Psoas muscle (tissue), 8 donors: ENCODE measurements around the gene SNRNP27. TPM values are rescaled to one million over a fixed set of nuclear protein-coding genes. Genes with fewer than 3 reads are reported as not detected.

Source experiments
- ATAC-seq, 4 donors: fragments of 200-7000 bp; cut with Tn5 transposase; one replicate each; pipeline ENCODE4 v1.9.1; 2020; ENCODE audit warnings: moderate library complexity in 3 of 4, mild to moderate bottlenecking in 2 of 4
- DNase-seq, 2 donors: peaks; one replicate each; pipeline ENCODE4 v3.0.0-alpha.2; 2020
- H3K27ac ChIP-seq: fragments of 200-600 bp; one replicate; pipeline ENCODE4 v1.8.0; 2022
- H3K27me3 ChIP-seq, 3 donors: fragments of 200-600 bp in 1 of 3; one replicate each; pipeline versions ENCODE4 v1.6.1 to v1.8.0; 2013 to 2022; ENCODE audit warnings: low read length in 2 of 3, mild to moderate bottlenecking in 2 of 3, moderate library complexity in 1 of 3; ENCODE audit not compliant: insufficient read depth in 3 of 3
- H3K36me3 ChIP-seq, 2 donors: fragments of 200-600 bp in 1 of 2; one replicate each; pipeline versions ENCODE4 v1.6.1 to v1.8.0; 2013 to 2022; ENCODE audit warnings: low read depth in 1 of 2, mild to moderate bottlenecking in 1 of 2, moderate library complexity in 1 of 2; ENCODE audit not compliant: insufficient read depth in 1 of 2
- H3K4me1 ChIP-seq: fragments of 200-600 bp; one replicate; pipeline ENCODE4 v1.8.0; 2022
- H3K4me3 ChIP-seq: fragments of 200-600 bp; one replicate; pipeline ENCODE4 v1.8.0; 2022; ENCODE audit warnings: mild to moderate bottlenecking
- H3K9me3 ChIP-seq: fragments of 200-600 bp; one replicate; pipeline ENCODE4 v1.8.0; 2022
- CTCF ChIP-seq: fragments of 200-600 bp; IDR thresholded peaks from one replicate; pipeline ENCODE4 v1.8.0; 2022; ENCODE audit warnings: antibody characterized with exemption
- WGBS, 3 donors: extraction: QIAGEN DNeasy Blood & Tissue Kit; methylation state at CpG; one replicate each; pipeline versions ENCODE4 v1.1.6 to v1.1.7; 2013; 5-methylcytosine and 5-hydroxymethylcytosine counted together
- intact Hi-C, 2 donors: fragments of 100-400 bp; cut with DNase I; formaldehyde crosslinking; loops; one replicate each; pipeline versions ENCODE4 v1.11.0 to v1.14.2; 2022
- polyA plus RNA-seq, 3 donors: library from polyadenylated mRNA; stranded (reverse); fragments of 200-250 nt; gene quantifications; one replicate each; pipeline ENCODE4 v1.2.3, GENCODE V29; 2013
- total RNA-seq, 4 donors: library from RNA; stranded (reverse); fragmentation: NEBNext Ultra II Directional in 2 of 4; extraction: Animal tissue kit (Norgen Biotek cat#: 25700) in 2 of 4; gene quantifications; one replicate each; pipeline versions ENCODE4 v1.2.1 to v1.2.4, GENCODE V29; 2021 to 2023
- donor health status: healthy with polysubstance abuse.
- donor health status: DM: no; HTN: no; CAD: no; lungs with moderate emphysema.
- donor health status: Bipolar disorder and iron deficiency.
- donor health status: healthy.
- donor health status: DM: yes; HTN: yes; CAD: no.
- donor health status: DM: no; HTN: no; CAD: no.
- donor health status: DM: no; HTN: no; CAD: no.
- donor health status: DM: yes; HTN: yes; CAD: no.

SNRNP27 gene
- total and polyA plus RNA-seq, 7 donors = 75.9 to 215 (median 83.3) TPM

GRCh38 chr2:69945941-69946340 is 52.2 kb downstream of the SNRNP27 start:
- peaks cover 0 to 2% (median 0%) of the 10 kb centered on the region in 3 donors for H3K27me3 ChIP-seq
- intact Hi-C loops = no loop called here
- H3K27ac ChIP-seq = no peak overlapping the region
- no peak for ATAC-seq
- 81 to 89% (median 86%) methylated on average over 8 of the region's 8 CpGs for WGBS, 3 donors
- no peaks in the 10 kb centered on the region for H3K4me1 ChIP-seq
- no peak overlapping the region for H3K4me3 ChIP-seq
- TF ChIP-seq CTCF = no peak
- peaks cover 0 to 28% of the 10 kb centered on the region in 2 donors for H3K36me3 ChIP-seq
- H3K9me3 ChIP-seq = no peaks in the 10 kb centered on the region
- no peak for DNase-seq

- no peak for DNase-seq
- Histone ChIP-seq H3K27ac (no peak overlapping the region), H3K4me3 (no peak overlapping the region), H3K9me3 (no peaks in the 10 kb centered on the region), H3K36me3 (peaks cover 0 to 22% of the 10 kb centered on the region in 2 donors), H3K4me1 (no peaks in the 10 kb centered on the region), H3K27me3 (peaks cover 0 to 2% (median 0%) of the 10 kb centered on the region in 3 donors)
- intact Hi-C loops = no loop called here
- no peak for TF ChIP-seq CTCF
- ATAC-seq = peak in 2 of 4 donors; percentile 8 to 27
- 69 to 76% (median 72%) methylated on average over 13 of the region's 13 CpGs for WGBS, 3 donors
Measured at GRCh38 chr2:69946351-69947324, 52.9 kb downstream of the SNRNP27 start.

- 92 to 95% (median 94%) methylated on average over 4 of the region's 4 CpGs for WGBS, 3 donors
- peaks cover 0 to 2% (median 0%) of the 10 kb centered on the region in 3 donors for H3K27me3 ChIP-seq
- no peak for TF ChIP-seq CTCF
- ATAC-seq (no peak), DNase-seq (no peak)
- H3K27ac ChIP-seq = no peak overlapping the region
- intact Hi-C loops = no loop called here
- H3K4me1 ChIP-seq = no peaks in the 10 kb centered on the region
- H3K9me3 ChIP-seq = no peaks in the 10 kb centered on the region
- H3K4me3 ChIP-seq = no peak overlapping the region
- peaks cover 0 to 14% of the 10 kb centered on the region in 2 donors for H3K36me3 ChIP-seq
Measured at GRCh38 chr2:69947325-69947931, 53.7 kb downstream of the SNRNP27 start.

- ATAC-seq = no peak
- no peak overlapping the region for H3K4me3 ChIP-seq
Measured at GRCh38 chr2:69948032-69948962, 54.5 kb downstream of the SNRNP27 start.

More at GRCh38 chr2:69948032-69948962, 54.5 kb downstream of the SNRNP27 start:
- Histone ChIP-seq H3K9me3 (no peaks in the 10 kb centered on the region), H3K27ac (no peak overlapping the region), H3K27me3 (peaks cover 0 to 2% (median 0%) of the 10 kb centered on the region in 3 donors), H3K36me3 (peaks cover 0 to 5% of the 10 kb centered on the region in 2 donors), H3K4me1 (no peaks in the 10 kb centered on the region)
- no peak for DNase-seq
- intact Hi-C loops = no loop called here
- 50 to 57% (median 54%) methylated on average over 25 to 35 of the region's 35 CpGs for WGBS, 3 donors
- TF ChIP-seq CTCF = no peak
